GM23338 (cell line): ENCODE measurements around the gene IL31. TPM values are rescaled to one million over a fixed set of nuclear protein-coding genes. Genes with fewer than 3 reads are reported as not detected.

Experiments used
- ATAC-seq: fragments of 200-7000 bp; cut with Tn5 transposase; 3 replicates; pipeline ENCODE4 v1.9.1; 2020
- DNase-seq: peaks from one replicate; pipeline ENCODE4 v3.0.0-alpha.2; 2015; ENCODE audit warnings: low spot score
- H2AFZ ChIP-seq: fragments of 200-600 bp; sonication (generic); 2 replicates; pipeline ENCODE4 v1.8.0; 2016; ENCODE audit warnings: antibody characterized with exemption, mild to moderate bottlenecking, moderate library complexity
- H3F3A ChIP-seq: fragments of 200-600 bp; sonication (generic); replicated peaks from 2 replicates; pipeline ENCODE4 v1.8.0; 2017; ENCODE audit warnings: antibody characterized with exemption, mixed run types, low read depth
- H3K27ac ChIP-seq: fragments of 200-600 bp; sonication (generic); 2 replicates; pipeline ENCODE4 v1.6.1; 2016; ENCODE audit warnings: low read depth
- H3K27me3 ChIP-seq: fragments of 200-600 bp; sonication (generic); 2 replicates; pipeline ENCODE4 v1.8.0; 2016; ENCODE audit warnings: mild to moderate bottlenecking, mixed run types, moderate library complexity; ENCODE audit not compliant: insufficient read depth
- H3K36me3 ChIP-seq: fragments of 200-600 bp; sonication (generic); 2 replicates; pipeline ENCODE4 v1.8.0; 2016; ENCODE audit warnings: mild to moderate bottlenecking; ENCODE audit not compliant: insufficient read depth
- H3K4me1 ChIP-seq: fragments of 200-600 bp; sonication (generic); 2 replicates; pipeline ENCODE4 v1.8.0; 2016; ENCODE audit warnings: mild to moderate bottlenecking, moderate library complexity; ENCODE audit not compliant: insufficient read depth
- H3K4me2 ChIP-seq: fragments of 200-600 bp; sonication (generic); 2 replicates; pipeline ENCODE4 v1.7.1; 2017; ENCODE audit warnings: mixed run types
- H3K4me3 ChIP-seq: fragments of 200-600 bp; sonication (generic); 2 replicates; pipeline ENCODE4 v1.6.1; 2016; ENCODE audit warnings: mixed run types
- H3K79me2 ChIP-seq: fragments of 200-600 bp; sonication (generic); replicated peaks from 2 replicates; pipeline ENCODE4 v1.8.0; 2017; ENCODE audit warnings: mild to moderate bottlenecking; ENCODE audit not compliant: insufficient read depth
- H3K9me2 ChIP-seq: fragments of 200-600 bp; sonication (generic); 2 replicates; pipeline ENCODE4 v1.8.0; 2017; ENCODE audit not compliant: insufficient read depth
- H4K20me1 ChIP-seq: fragments of 200-600 bp; sonication (generic); replicated peaks from 2 replicates; pipeline ENCODE4 v1.8.0; 2017; ENCODE audit warnings: mild to moderate bottlenecking; ENCODE audit not compliant: insufficient read depth
- H3K27ac Mint-ChIP-seq: 2 replicates; pipeline ENCODE4 v1.8.0; 2020; ENCODE audit warnings: inconsistent platforms, mild to moderate bottlenecking, moderate library complexity, mixed read lengths
- H3K27me3 Mint-ChIP-seq: 3 replicates; pipeline ENCODE4 v1.8.0; 2022; ENCODE audit warnings: low read depth, mild to moderate bottlenecking, moderate library complexity, mixed read lengths, inconsistent platforms; ENCODE audit not compliant: insufficient read depth, poor library complexity
- H3K36me3 Mint-ChIP-seq: 3 replicates; pipeline ENCODE4 v1.8.0; 2021; ENCODE audit warnings: low read depth, mild to moderate bottlenecking, inconsistent platforms, moderate library complexity, mixed read lengths
- H3K4me1 Mint-ChIP-seq: 3 replicates; pipeline ENCODE4 v1.8.0; 2020; ENCODE audit warnings: mild to moderate bottlenecking, inconsistent platforms, mixed read lengths
- H3K4me3 Mint-ChIP-seq: 3 replicates; pipeline ENCODE4 v1.8.0; 2021; ENCODE audit warnings: moderate library complexity, mild to moderate bottlenecking, inconsistent platforms, mixed read lengths
- H3K9me3 Mint-ChIP-seq: 3 replicates; pipeline ENCODE4 v1.8.0; 2020; ENCODE audit warnings: moderate library complexity, mild to moderate bottlenecking, inconsistent platforms, mixed read lengths
- CREB1 ChIP-seq: fragments of 250-450 bp; sonication (Bioruptor Pico); IDR thresholded peaks from 2 replicates; pipeline ENCODE4 v1.5.0; 2020; ENCODE audit warnings: low read depth, mild to moderate bottlenecking, moderate library complexity
- CTCF ChIP-seq, 2 experiments: fragments of 200-600 bp in 1 of 2; sonication (generic) in 1 of 2; conservative IDR thresholded peaks; 2 replicates each; pipeline versions ENCODE4 v1.5.1 to v1.6.1; 2016 to 2017; ENCODE audit warnings: antibody characterized with exemption in 2 of 2, low read depth in 2 of 2, mild to moderate bottlenecking in 2 of 2, moderate library complexity in 1 of 2
- ETS1 ChIP-seq: IDR thresholded peaks from 2 replicates; pipeline ENCODE4 v1.6.1; 2016; ENCODE audit warnings: antibody characterized with exemption
- EZH2 ChIP-seq: fragments of 200-600 bp; sonication (generic); IDR thresholded peaks from one replicate; pipeline ENCODE4 v1.8.0; 2017; ENCODE audit warnings: antibody characterized with exemption, mild to moderate bottlenecking, low read depth; ENCODE audit not compliant: unreplicated experiment
- EZH2phosphoT487 ChIP-seq: fragments of 200-600 bp; sonication (generic); IDR thresholded peaks from one replicate; pipeline ENCODE4 v1.8.1; 2018; ENCODE audit warnings: antibody characterized with exemption; ENCODE audit not compliant: unreplicated experiment
- JUNB ChIP-seq: IDR thresholded peaks from one replicate; pipeline ENCODE4 v1.6.1; 2016; ENCODE audit warnings: antibody characterized with exemption; ENCODE audit not compliant: unreplicated experiment
- NANOG ChIP-seq: IDR thresholded peaks from 2 replicates; pipeline ENCODE4 v1.6.1; 2016; ENCODE audit warnings: antibody characterized with exemption, borderline replicate concordance
- ZNF114 ChIP-seq: fragments of 250-450 bp; sonication (Bioruptor Pico); IDR thresholded peaks from 2 replicates; pipeline ENCODE4 v1.5.0; 2020; ENCODE audit warnings: mild to moderate bottlenecking, moderate library complexity
- ZNF331 ChIP-seq: fragments of 250-450 bp; sonication (Bioruptor Pico); IDR thresholded peaks from 2 replicates; pipeline ENCODE4 v1.5.0; 2020; ENCODE audit warnings: low read depth, mild to moderate bottlenecking, moderate library complexity
- polyA plus RNA-seq: library from polyadenylated mRNA; unstranded; fragments of >200 nt; fragmentation: Nextera tagmentation; extraction: Ambion mirVana; gene quantifications from 2 replicates; pipeline ENCODE4 v1.2.1, GENCODE V29; 2016
- total RNA-seq: library from RNA; depleted of rRNA; stranded (reverse); fragments of >200 nt; shearing (Covaris generic); gene quantifications from 2 replicates; pipeline ENCODE4 v1.2.3, GENCODE V29; 2014

Gene IL31
- total and polyA plus RNA-seq, 2 experiments from 2014 or later = not detected

- H4K20me1 ChIP-seq = peaks cover 41% of the 10 kb centered on the region
- H3K4me3 ChIP-seq = no peak overlapping the region
- H3K27me3 ChIP-seq = no peaks in the 10 kb centered on the region
- no peaks in the 10 kb centered on the region for H3K9me2 ChIP-seq
- Mint-ChIP-seq H3K4me3 (no peak overlapping the region), H3K4me1 (no peaks in the 10 kb centered on the region), H3K27me3 (no peaks in the 10 kb centered on the region), H3K36me3 (peaks cover 81% of the 10 kb centered on the region), H3K27ac (no peak overlapping the region), H3K9me3 (no peaks in the 10 kb centered on the region)
- no peak overlapping the region for H3K4me2 ChIP-seq
- DNase-seq (no peak), ATAC-seq (no peak)
- no peak overlapping the region for H3K27ac ChIP-seq
- no peak for TF ChIP-seq ETS1
- TF ChIP-seq CTCF (conservative IDR thresholded peaks at IDR 0.05; ENCODE audit: low read depth in 2 of 2) = no peak
- TF ChIP-seq NANOG = no peak
- TF ChIP-seq ZNF331 = no peak
- TF ChIP-seq JUNB = no peak
- no peak for TF ChIP-seq EZH2phosphoT487
- TF ChIP-seq CREB1 = no peak
- no peak for TF ChIP-seq EZH2
- H3K4me1 ChIP-seq = no peaks in the 10 kb centered on the region
- H3K36me3 ChIP-seq = peaks cover 66% of the 10 kb centered on the region
- H2AFZ ChIP-seq = no peak overlapping the region
- H3K79me2 ChIP-seq = peaks cover 37% of the 10 kb centered on the region
- no peaks in the 10 kb centered on the region for H3F3A ChIP-seq
Measured at GRCh38 chr12:122216445-122216844, 42.4 kb upstream of the IL31 start.

GRCh38 chr12:122215771-122216170 is 41.8 kb upstream of the IL31 start:
- Mint-ChIP-seq H3K36me3 (peaks cover 79% of the 10 kb centered on the region), H3K4me3 (no peak overlapping the region), H3K27ac (no peak overlapping the region), H3K27me3 (no peaks in the 10 kb centered on the region), H3K4me1 (no peaks in the 10 kb centered on the region), H3K9me3 (no peaks in the 10 kb centered on the region)
- Histone ChIP-seq H3K4me3 (no peak overlapping the region), H3K4me2 (no peak overlapping the region), H3K27me3 (no peaks in the 10 kb centered on the region), H3K27ac (no peak overlapping the region), H3F3A (no peaks in the 10 kb centered on the region), H3K9me2 (no peaks in the 10 kb centered on the region), H3K4me1 (no peaks in the 10 kb centered on the region), H4K20me1 (peaks cover 38% of the 10 kb centered on the region), H3K79me2 (peaks cover 30% of the 10 kb centered on the region), H3K36me3 (peaks cover 67% of the 10 kb centered on the region), H2AFZ (no peak overlapping the region)
- ATAC-seq (no peak), DNase-seq (no peak)
- TF ChIP-seq EZH2phosphoT487 (no peak), ZNF114 (CRISPR knock-in tag) (no peak), CTCF (conservative IDR thresholded peaks at IDR 0.05; ENCODE audit: low read depth in 2 of 2) (no peak)
